NCI-H128 (cell line): ENCODE data around the gene NCOA7.
"Not testable (repeated sequence)": the region's sequence is repeated elsewhere in the genome, so short reads cannot be mapped to it uniquely, and the experiment has no call there.

Experiments used
- DNase-seq: peaks from one replicate; lab custom pipeline; 2025; ENCODE audit not compliant: unreplicated experiment; lab: John Stamatoyannopoulos, UW

The NCOA7 gene

DNA sequence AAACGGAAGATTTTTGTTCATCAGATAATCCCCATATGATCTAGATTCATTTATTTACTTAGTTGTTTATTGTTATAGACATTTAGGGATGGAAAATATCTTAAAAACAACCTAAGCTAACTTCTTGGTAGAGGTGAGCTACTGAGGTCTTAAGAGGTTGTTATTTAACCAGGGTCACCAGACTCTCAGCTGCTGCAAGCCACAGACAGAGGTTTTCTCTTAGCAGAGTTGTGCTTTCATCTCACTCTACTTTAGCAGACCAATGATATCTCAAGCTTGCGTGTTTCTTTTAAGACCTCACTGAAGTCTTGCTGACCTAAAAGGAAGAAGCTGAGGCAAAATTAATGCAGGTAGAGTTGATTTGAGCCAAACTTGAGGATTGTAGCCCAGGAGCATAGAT is 43.6 kb downstream of the NCOA7 start:
- no peak for DNase-seq

GRCh38 chr6:125835221-125835744 is 44.5 kb downstream of the NCOA7 start:
- DNase-seq: no peak

- DNase-seq: no peak
Measured at GRCh38 chr6:125836466-125836865, 45.7 kb downstream of the NCOA7 start.

DNA sequence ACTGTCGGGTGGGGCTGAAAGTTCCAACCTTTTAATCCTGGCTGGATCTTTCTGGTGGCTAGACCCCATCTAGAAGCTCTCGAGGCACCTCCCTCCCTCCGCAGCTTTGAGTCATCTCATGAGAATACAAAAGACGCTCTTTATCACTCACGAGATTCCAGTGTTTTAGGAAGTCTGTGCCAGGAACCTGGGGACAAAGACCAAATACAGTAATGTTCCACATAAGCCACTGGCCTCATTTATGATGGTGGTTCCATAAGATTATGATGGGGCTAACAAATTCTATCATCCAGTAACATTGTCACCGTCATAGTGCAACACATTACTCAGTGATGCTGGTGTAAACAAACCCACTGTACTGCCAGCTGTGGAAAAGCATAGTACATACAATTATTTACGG is 48.7 kb downstream of the NCOA7 start:
- DNase-seq: no peak

GRCh38 chr6:125839879-125840278 is 49.1 kb downstream of the NCOA7 start:
- no peak for DNase-seq

- no peak for DNase-seq
Measured at GRCh38 chr6:125841356-125842090, 50.8 kb downstream of the NCOA7 start.

DNA sequence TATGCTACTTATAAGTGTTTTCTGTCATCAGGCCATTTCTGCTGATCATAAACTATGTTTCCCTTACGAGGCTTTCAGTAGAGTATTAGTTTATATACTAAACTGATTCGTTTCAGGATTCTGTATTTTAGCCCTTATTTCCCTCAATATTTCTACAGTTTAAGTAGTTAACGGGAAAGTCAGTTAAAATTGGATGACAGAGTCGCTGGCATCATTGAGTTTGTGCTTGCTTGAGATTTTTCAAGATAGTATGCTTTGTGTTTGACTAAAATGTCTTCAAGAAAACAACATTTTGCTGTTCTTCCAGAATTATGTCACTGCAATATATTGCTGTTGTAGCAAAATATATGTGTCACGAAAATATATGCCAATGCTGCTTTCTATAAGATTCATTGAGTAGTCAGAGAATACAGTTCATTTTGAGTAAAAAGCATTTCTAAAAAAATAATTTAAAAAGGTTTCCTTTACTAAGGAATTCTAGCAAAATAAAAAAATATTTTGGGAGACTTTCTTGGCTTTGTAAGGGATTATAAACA is 51.4 kb downstream of the NCOA7 start:
- no peak for DNase-seq

DNA sequence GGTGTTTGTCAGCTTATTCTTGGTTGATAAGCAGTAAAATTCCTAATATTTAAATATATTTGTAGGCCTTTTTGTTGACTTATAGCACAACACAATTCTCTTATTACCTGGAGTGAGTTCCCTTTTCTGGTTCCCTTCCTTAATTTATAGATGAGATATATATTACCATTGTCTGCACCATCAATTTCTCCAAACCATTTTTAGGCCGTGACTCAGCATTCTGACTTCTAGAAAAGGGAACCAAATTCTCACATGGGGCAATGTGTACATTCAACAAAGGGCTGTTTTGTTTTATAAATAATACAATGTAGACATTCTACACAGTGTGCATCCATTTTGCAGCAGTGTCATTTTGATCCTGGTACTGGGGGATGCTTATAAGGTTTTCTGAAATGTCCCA is 52.8 kb downstream of the NCOA7 start:
- DNase-seq: no peak

- no peak for DNase-seq
Measured at GRCh38 chr6:125844989-125845388, 54.2 kb downstream of the NCOA7 start.

GRCh38 chr6:125846292-125847024 is 55.7 kb downstream of the NCOA7 start:
- no peak for DNase-seq

- DNase-seq: not testable (repeated sequence)
Measured at GRCh38 chr6:125848286-125848685, 57.5 kb downstream of the NCOA7 start.

DNA sequence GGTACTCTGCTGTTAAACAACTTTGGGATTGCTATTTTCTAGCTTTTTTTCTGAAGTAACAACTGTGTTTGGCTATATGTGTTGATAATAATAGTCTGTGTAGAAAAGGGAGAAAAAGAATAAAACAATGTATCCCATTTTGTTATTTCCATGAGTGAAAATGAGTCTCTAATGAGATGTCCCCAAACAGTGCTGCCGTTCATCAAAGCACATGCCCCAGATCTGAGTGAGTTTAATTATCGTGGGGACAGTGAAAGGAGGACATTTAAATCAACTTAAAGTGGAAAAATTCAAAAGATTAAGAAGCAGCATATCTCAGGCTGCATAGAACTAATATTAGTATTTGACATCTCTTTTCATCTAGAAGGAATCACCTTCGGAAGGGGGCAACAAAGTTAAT is 59.6 kb downstream of the NCOA7 start:
- no peak for DNase-seq

- DNase-seq: no peak
Measured at GRCh38 chr6:125852587-125852986, 61.8 kb downstream of the NCOA7 start.

DNA sequence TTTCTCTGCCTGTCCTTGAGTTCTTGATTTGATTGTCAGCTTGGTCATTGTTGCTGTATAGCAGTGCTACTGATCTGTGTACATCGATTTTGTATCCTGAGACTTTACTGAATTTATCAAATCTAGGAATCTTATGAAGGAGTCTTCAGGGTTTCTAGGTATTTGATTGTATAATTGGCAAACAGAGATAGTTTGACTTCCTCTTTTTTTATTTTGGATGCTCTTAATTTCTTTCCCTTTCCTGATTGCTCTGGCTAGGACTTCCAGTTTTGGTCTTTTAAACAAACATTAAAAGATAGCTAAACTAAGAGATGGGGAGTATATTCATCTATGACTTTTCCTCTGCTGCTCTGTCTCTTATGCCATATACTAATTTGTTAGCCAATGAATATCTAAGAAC is 62.4 kb downstream of the NCOA7 start:
- no peak for DNase-seq

DNA sequence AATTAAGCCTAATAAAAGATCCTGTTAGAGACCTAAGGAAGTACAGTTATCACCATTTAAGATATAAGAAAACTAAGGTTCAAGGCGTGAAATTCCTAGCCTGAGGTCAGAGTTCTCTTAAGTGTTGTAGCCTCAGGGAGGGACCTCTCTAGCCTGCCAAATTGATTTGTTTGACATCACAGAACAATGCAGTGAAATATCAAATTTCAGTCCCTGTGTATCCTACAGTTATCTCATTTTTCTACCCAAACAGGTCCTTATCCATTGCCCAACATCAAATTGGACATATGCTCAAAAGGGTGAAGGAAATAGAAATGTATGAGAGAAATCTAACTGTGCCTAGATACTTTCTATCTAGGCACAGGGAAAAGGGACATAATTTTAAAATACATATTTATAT is 63.0 kb downstream of the NCOA7 start:
- no peak for DNase-seq

DNA sequence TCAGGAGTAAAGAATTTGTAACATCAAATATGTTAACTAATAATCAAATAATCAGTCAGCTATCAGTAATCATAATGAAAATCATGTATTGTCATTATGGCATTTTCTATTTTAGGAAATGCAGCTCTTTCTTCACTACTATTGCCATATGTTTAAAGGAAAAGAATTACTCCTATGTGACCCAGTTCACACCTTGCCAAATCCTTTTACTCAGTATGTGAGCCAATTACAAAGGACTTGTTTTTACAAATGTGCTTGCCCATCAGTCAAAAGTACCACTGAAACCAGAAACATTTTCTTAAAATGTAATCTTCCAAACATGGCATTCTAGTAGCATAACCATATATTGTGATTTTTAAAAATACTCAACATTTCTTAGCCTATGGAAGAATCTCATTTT is 63.6 kb downstream of the NCOA7 start:
- DNase-seq: no peak

- DNase-seq: no peak
Measured at GRCh38 chr6:125855783-125856182, 65.0 kb downstream of the NCOA7 start.

DNA sequence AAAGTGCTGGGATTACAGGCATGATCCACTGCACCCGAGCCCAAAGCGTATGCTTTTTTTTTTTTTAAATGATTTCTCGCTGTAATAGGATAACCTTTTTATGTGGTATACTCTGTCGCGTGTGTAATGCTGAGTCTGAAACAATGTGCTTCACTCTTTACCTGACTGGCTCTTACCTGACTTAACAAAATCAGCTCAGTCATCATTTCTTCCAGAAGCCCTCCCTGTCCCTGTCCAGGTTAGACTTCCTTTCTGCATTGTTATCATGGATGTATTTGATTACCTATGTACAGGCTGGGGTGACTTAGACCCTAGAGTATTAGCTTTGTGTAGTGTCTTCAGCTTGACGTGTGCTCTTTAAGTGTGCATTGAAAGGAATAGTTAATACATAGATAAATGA is 67.1 kb downstream of the NCOA7 start:
- DNase-seq: no peak

GRCh38 chr6:125858427-125859320 is 67.9 kb downstream of the NCOA7 start:
- no peak for DNase-seq

DNA sequence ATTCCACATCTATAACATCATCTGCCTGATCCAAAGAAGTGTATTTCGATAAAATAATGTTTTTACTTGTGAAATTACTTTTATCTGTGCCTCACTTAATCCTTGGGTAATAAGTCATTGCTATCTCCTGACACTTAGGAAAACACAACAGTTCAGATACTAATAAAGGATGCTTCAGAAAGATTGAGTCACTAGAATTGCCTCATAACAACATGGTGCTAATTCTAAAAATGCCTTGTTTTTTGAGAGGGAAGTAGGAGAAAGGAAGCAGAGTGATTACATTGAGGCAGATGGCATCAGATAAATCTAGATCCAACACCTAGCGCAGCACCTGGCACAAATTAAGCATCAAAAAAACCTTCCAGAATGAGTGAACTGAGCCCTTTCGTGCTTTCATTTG is 69.0 kb downstream of the NCOA7 start:
- no peak for DNase-seq

- no peak for DNase-seq
Measured at GRCh38 chr6:125863023-125863422, 72.3 kb downstream of the NCOA7 start.
